HT-29 (cell line): ENCODE data around the gene PCP4. TPM values are rescaled to one million over a fixed set of nuclear protein-coding genes. Genes with fewer than 3 reads are reported as not detected.
A peak's percentile ranks its signal among the peaks of the same experiment; 100 is the strongest.
"Not testable (repeated sequence)": the region's sequence is repeated elsewhere in the genome, so short reads cannot be mapped to it uniquely, and the experiment has no call there.

Source experiments
- DNase-seq: peaks from one replicate; pipeline ENCODE4 v3.0.0-alpha.2; 2015; ENCODE audit warnings: low spot score
- total RNA-seq: library from RNA; depleted of rRNA; stranded (reverse); fragments of >200 nt; shearing (Covaris generic); gene quantifications from 2 replicates; pipeline ENCODE4 v1.2.3, GENCODE V29; 2014

Gene PCP4
- total RNA-seq, 1 experiment from 2014 or later, result not detected

GRCh38 chr21:39863111-39863510, 4.1 kb upstream of the PCP4 start:
- peak; percentile 41 for DNase-seq

GRCh38 chr21:39866093-39866492, 1.1 kb upstream of the PCP4 start:
- DNase-seq, result no peak

- DNase-seq, result no peak
Observed at GRCh38 chr21:39869141-39869818, 2.0 kb downstream of the PCP4 start.

GRCh38 chr21:39873687-39874086, 6.4 kb downstream of the PCP4 start:
- no peak for DNase-seq

GRCh38 chr21:39874206-39874605, 7.0 kb downstream of the PCP4 start:
- DNase-seq, result no peak

GRCh38 chr21:39874759-39875158, 7.5 kb downstream of the PCP4 start:
- no peak for DNase-seq

GRCh38 chr21:39881661-39882060, 14.4 kb downstream of the PCP4 start:
- DNase-seq, result no peak

- no peak for DNase-seq
Observed at GRCh38 chr21:39882151-39882838, 15.1 kb downstream of the PCP4 start.

GRCh38 chr21:39882839-39883195, 15.6 kb downstream of the PCP4 start:
- DNase-seq, result no peak

- no peak for DNase-seq
Observed at GRCh38 chr21:39885119-39885848, 18.0 kb downstream of the PCP4 start.

- DNase-seq, result no peak
Observed at GRCh38 chr21:39888848-39889247, 21.6 kb downstream of the PCP4 start.

GRCh38 chr21:39891111-39891510, 23.9 kb downstream of the PCP4 start:
- no peak for DNase-seq

- DNase-seq, result not testable (repeated sequence)
Observed at GRCh38 chr21:39891863-39892262, 24.6 kb downstream of the PCP4 start.

- no peak for DNase-seq
Observed at GRCh38 chr21:39900491-39900890, 33.3 kb downstream of the PCP4 start.

- no peak for DNase-seq
Observed at GRCh38 chr21:39900911-39901310, 33.7 kb downstream of the PCP4 start.

- DNase-seq, result no peak
Observed at GRCh38 chr21:39902986-39903385, 35.7 kb downstream of the PCP4 start.

GRCh38 chr21:39904457-39904856, 37.2 kb downstream of the PCP4 start:
- no peak for DNase-seq

GRCh38 chr21:39908265-39908923, 41.2 kb downstream of the PCP4 start:
- no peak for DNase-seq

- peak; percentile 12 for DNase-seq
Observed at GRCh38 chr21:39911286-39912199, 44.3 kb downstream of the PCP4 start.

GRCh38 chr21:39913706-39914305, 46.6 kb downstream of the PCP4 start:
- no peak for DNase-seq

- no peak for DNase-seq
Observed at GRCh38 chr21:39915881-39916280, 48.6 kb downstream of the PCP4 start.
